Measurements from ENCODE around the gene PLCB4. TPM values are rescaled to one million over a fixed set of nuclear protein-coding genes. Genes with fewer than 3 reads are reported as not detected.

Gene PLCB4
- total RNA-seq, 1 experiment from 2014 or later: 0.91 TPM

DNA sequence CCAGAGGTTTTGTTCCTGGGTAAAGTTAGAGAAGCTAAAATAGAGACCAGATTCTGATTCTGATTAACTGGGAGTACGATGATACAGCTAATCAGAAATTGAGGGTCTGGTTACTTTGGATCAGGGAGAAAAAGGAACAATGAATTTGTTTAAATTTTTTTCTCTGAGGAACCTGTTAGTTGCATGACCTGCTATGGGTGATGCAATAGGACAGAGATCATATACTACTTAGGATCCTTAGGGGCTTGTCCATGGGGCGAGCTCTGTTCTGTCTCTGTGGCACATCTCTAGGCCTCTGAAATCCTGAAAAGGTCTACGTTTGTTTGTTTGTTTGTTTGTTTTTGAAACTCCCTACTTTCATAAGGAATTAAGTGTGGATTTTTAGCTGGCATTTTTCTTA is 279.4 kb downstream of the PLCB4 start:
- no peak overlapping the region for H3K27ac Mint-ChIP-seq (ENCODE audit: low read depth, unreplicated experiment)
- H3K4me1 Mint-ChIP-seq (ENCODE audit: insufficient read depth, unreplicated experiment): peaks cover 6% of the 10 kb centered on the region
- intact Hi-C loops (cut with micrococcal nuclease): no loop called here
- no peak for DNase-seq (ENCODE audit: unreplicated experiment)
- H3K4me3 Mint-ChIP-seq (ENCODE audit: unreplicated experiment): no peak overlapping the region
- ChIA-PET CTCF (interaction anchor here (0.5 to 4.9 kb wide), 8 partner anchors 8 to 630 kb away, joined by 3 to 27 read pairs (median 3); no protein-coding TSS in a partner anchor), POLR2A (interaction anchor here (1.0 kb wide), 1 partner anchor 481 kb away, joined by 3 read pairs; no protein-coding TSS in a partner anchor)
- H3K9me3 Mint-ChIP-seq (ENCODE audit: unreplicated experiment): no peaks in the 10 kb centered on the region
- TF ChIP-seq, protein P1, sequence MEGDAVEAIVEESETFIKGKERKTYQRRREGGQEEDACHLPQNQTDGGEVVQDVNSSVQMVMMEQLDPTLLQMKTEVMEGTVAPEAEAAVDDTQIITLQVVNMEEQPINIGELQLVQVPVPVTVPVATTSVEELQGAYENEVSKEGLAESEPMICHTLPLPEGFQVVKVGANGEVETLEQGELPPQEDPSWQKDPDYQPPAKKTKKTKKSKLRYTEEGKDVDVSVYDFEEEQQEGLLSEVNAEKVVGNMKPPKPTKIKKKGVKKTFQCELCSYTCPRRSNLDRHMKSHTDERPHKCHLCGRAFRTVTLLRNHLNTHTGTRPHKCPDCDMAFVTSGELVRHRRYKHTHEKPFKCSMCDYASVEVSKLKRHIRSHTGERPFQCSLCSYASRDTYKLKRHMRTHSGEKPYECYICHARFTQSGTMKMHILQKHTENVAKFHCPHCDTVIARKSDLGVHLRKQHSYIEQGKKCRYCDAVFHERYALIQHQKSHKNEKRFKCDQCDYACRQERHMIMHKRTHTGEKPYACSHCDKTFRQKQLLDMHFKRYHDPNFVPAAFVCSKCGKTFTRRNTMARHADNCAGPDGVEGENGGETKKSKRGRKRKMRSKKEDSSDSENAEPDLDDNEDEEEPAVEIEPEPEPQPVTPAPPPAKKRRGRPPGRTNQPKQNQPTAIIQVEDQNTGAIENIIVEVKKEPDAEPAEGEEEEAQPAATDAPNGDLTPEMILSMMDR (IDR thresholded peaks at IDR 0.05; ENCODE audit: unreplicated experiment): no peak
- no peaks in the 10 kb centered on the region for H3K27me3 Mint-ChIP-seq (ENCODE audit: insufficient read depth, unreplicated experiment)
- no peaks in the 10 kb centered on the region for H3K36me3 Mint-ChIP-seq (ENCODE audit: insufficient read depth, unreplicated experiment)
- no TSS peak for BruUV-seq (replicated peaks)

DNA sequence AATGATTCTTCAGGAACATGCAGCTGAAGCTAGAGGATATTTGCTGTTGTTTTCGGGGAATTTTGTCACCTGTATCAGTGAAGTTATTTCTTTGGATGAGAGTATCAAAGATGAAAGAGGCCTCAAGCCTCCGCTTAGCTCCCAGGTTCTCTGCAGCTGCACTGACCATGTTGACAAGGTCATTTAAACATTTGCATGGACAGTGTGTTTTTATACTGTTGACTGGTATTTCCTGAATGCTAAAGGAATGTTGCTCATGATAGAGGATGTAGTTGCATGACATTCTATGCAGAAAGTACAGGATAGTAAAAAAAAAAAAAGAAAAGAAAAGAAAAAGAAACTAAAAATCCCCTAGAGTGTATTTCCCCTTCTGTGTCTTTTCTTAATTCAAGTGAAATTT is 279.9 kb downstream of the PLCB4 start:
- no TSS peak for BruUV-seq (replicated peaks)
- Mint-ChIP-seq H3K4me3 (ENCODE audit: unreplicated experiment) (no peak overlapping the region), H3K36me3 (ENCODE audit: insufficient read depth, unreplicated experiment) (no peaks in the 10 kb centered on the region), H3K27ac (ENCODE audit: low read depth, unreplicated experiment) (no peak overlapping the region), H3K27me3 (ENCODE audit: insufficient read depth, unreplicated experiment) (no peaks in the 10 kb centered on the region), H3K9me3 (ENCODE audit: unreplicated experiment) (no peaks in the 10 kb centered on the region), H3K4me1 (ENCODE audit: insufficient read depth, unreplicated experiment) (peaks cover 6% of the 10 kb centered on the region)
- intact Hi-C loops (cut with micrococcal nuclease): no loop called here
- ChIA-PET CTCF (interaction anchor here (0.5 to 4.9 kb wide), 7 partner anchors 11 to 629 kb away, joined by 3 to 27 read pairs (median 3); no protein-coding TSS in a partner anchor), POLR2A (interaction anchor here (1.0 kb wide), 1 partner anchor 481 kb away, joined by 3 read pairs; no protein-coding TSS in a partner anchor)
- DNase-seq (ENCODE audit: unreplicated experiment): no peak
- TF ChIP-seq, protein P1 (IDR thresholded peaks at IDR 0.05; ENCODE audit: unreplicated experiment): no peak

DNA sequence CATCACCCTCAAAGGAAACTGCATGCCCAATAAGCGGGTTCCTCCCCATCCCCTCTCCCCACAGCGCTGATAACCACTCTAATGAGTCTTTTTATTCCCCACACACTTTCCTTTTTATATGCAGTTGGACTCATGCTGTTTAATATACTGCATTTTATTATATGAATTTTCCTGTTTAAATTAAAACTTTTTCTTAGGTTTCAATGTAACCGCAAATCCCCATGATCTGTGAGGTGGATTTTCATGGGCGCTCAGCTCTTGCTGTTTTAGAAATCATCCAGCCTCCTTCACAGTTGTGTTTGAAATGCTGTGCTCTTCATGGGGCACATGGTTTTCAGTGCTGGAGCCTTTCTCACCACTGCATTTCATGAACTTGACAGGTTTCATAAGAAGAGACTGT is 280.4 kb downstream of the PLCB4 start:
- H3K9me3 Mint-ChIP-seq (ENCODE audit: unreplicated experiment): no peaks in the 10 kb centered on the region
- CTCF ChIA-PET: interaction anchor here (0.6 to 4.9 kb wide), 6 partner anchors 10 to 503 kb away, joined by 3 to 27 read pairs (median 3); no protein-coding TSS in a partner anchor

DNA sequence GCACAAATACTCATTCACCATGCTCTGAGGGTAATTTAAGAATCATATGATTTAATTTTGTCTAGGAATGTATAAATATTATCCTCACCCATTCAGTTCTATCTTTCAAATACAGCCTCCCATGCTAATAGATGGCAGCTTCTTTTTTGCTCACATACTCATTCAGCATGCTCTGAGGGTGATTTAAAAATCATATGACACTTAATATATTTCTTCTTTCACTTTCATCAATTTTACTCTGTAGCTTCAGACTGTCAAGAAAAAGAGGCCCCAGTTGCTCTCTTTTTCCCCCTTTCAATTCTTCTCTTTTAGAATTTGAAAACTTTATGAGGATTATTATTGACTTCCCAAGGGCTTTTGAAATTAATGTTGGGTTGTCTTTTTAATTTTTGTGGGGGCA is 283.9 kb downstream of the PLCB4 start:
- no peaks in the 10 kb centered on the region for H3K36me3 Mint-ChIP-seq (ENCODE audit: insufficient read depth, unreplicated experiment)
- H3K27ac Mint-ChIP-seq (ENCODE audit: low read depth, unreplicated experiment): no peak overlapping the region
- H3K4me1 Mint-ChIP-seq (ENCODE audit: insufficient read depth, unreplicated experiment): no peaks in the 10 kb centered on the region
- ChIA-PET POLR2A (interaction anchor here (0.6 to 1.2 kb wide), 2 partner anchors 12 to 107 kb away, joined by 3 read pairs; no protein-coding TSS in a partner anchor), CTCF (interaction anchor here (0.5 to 4.9 kb wide), 14 partner anchors 7 to 593 kb away, joined by 3 to 58 read pairs (median 5); no protein-coding TSS in a partner anchor)
- intact Hi-C loops (cut with micrococcal nuclease): loop anchor here (10.0 kb wide), 1 partner anchor 138 kb away; no protein-coding TSS in a partner anchor
- no peak overlapping the region for H3K4me3 Mint-ChIP-seq (ENCODE audit: unreplicated experiment)
- no peak for DNase-seq (ENCODE audit: unreplicated experiment)
- no TSS peak for BruUV-seq (replicated peaks)
- no peaks in the 10 kb centered on the region for H3K9me3 Mint-ChIP-seq (ENCODE audit: unreplicated experiment)
- TF ChIP-seq, protein P1 (IDR thresholded peaks at IDR 0.05; ENCODE audit: unreplicated experiment): no peak
- H3K27me3 Mint-ChIP-seq (ENCODE audit: insufficient read depth, unreplicated experiment): no peaks in the 10 kb centered on the region

More for the DNA sequence above, 280.4 kb downstream of the PLCB4 start:
- BruUV-seq (replicated peaks): no TSS peak
- TF ChIP-seq, protein P1 (IDR thresholded peaks at IDR 0.05; ENCODE audit: unreplicated experiment): no peak
- Mint-ChIP-seq H3K27ac (ENCODE audit: low read depth, unreplicated experiment) (no peak overlapping the region), H3K36me3 (ENCODE audit: insufficient read depth, unreplicated experiment) (no peaks in the 10 kb centered on the region), H3K4me1 (ENCODE audit: insufficient read depth, unreplicated experiment) (peaks cover 3% of the 10 kb centered on the region), H3K27me3 (ENCODE audit: insufficient read depth, unreplicated experiment) (no peaks in the 10 kb centered on the region), H3K4me3 (ENCODE audit: unreplicated experiment) (no peak overlapping the region)
- no peak for DNase-seq (ENCODE audit: unreplicated experiment)
- POLR2A ChIA-PET: interaction anchor here (0.5 kb wide), 1 partner anchor 489 kb away, joined by 5 read pairs; no protein-coding TSS in a partner anchor
- intact Hi-C loops (cut with micrococcal nuclease): no loop called here

Measured in MCF 10A (cell line).